Neutrophil (primary cell): ENCODE data around the gene IL15RA.
A peak's percentile ranks its signal among the peaks of the same experiment; 100 is the strongest.

Experiments used
- H3K27ac ChIP-seq: fragments of 200-600 bp; sonication (generic); 2 replicates; pipeline ENCODE4 v1.5.1; 2016; ENCODE audit warnings: mild to moderate bottlenecking, moderate library complexity
- H3K27me3 ChIP-seq: fragments of 200-600 bp; sonication (generic); 2 replicates; pipeline ENCODE4 v1.6.0; 2016; ENCODE audit warnings: mild to moderate bottlenecking
- H3K36me3 ChIP-seq: fragments of 200-600 bp; sonication (generic); 2 replicates; pipeline ENCODE4 v1.5.1; 2017
- H3K4me1 ChIP-seq, 2 experiments: fragments of 200-600 bp in 1 of 2; sonication (generic) in 1 of 2; 1 replicate in 1 of 2; 2 replicates in 1 of 2; pipeline versions ENCODE4 v1.5.1 to v1.6.1; 2013 to 2016; ENCODE audit warnings: low read depth in 1 of 2, low read length in 1 of 2, mild to moderate bottlenecking in 1 of 2, moderate library complexity in 1 of 2; ENCODE audit not compliant: control insufficient read depth in 1 of 2, insufficient read depth in 1 of 2
- H3K4me3 ChIP-seq, 2 experiments: fragments of 200-600 bp in 1 of 2; sonication (generic) in 1 of 2; 1 replicate in 1 of 2; 2 replicates in 1 of 2; pipeline ENCODE4 v1.5.1; 2013 to 2016; ENCODE audit warnings: low read depth in 1 of 2, low read length in 1 of 2, mild to moderate bottlenecking in 1 of 2, moderate library complexity in 1 of 2
- H3K9me3 ChIP-seq: fragments of 200-600 bp; sonication (generic); 2 replicates; pipeline ENCODE4 v1.5.1; 2016
- CTCF ChIP-seq: fragments of 200-600 bp; sonication (generic); IDR thresholded peaks from 2 replicates; pipeline ENCODE4 v1.5.1; 2016; ENCODE audit warnings: antibody characterized with exemption

The IL15RA gene

GRCh38 chr10:5977471-5978229 lies at the start of gene IL15RA:
TSS of gene IL15RA (minus strand) at chr10:5977543. CDS start at chr10:5977492, 51 bp downstream.
- Histone ChIP-seq H3K4me3 (peak within 1 kb of the TSS; percentile 85 to 89), H3K36me3 (no peaks in the 10 kb centered on the region), H3K9me3 (no peaks in the 10 kb centered on the region), H3K27me3 (peaks cover 14% of the 10 kb centered on the region), H3K27ac (peak within 1 kb of the TSS; percentile 76), H3K4me1 (peaks cover 11 to 19% of the 10 kb centered on the region in 2 experiments)
- TF ChIP-seq CTCF = peak; percentile 26

GRCh38 chr10:6025683-6026255 lies 48.4 kb upstream of the IL15RA start:
- no peaks in the 10 kb centered on the region for H3K27me3 ChIP-seq
- no peak for TF ChIP-seq CTCF
- H3K27ac ChIP-seq = no peak overlapping the region
- no peaks in the 10 kb centered on the region for H3K36me3 ChIP-seq
- H3K9me3 ChIP-seq = no peaks in the 10 kb centered on the region
- H3K4me3 ChIP-seq = no peak overlapping the region
- H3K4me1 ChIP-seq = no peaks in the 10 kb centered on the region

GRCh38 chr10:6024334-6024682 lies 47.0 kb upstream of the IL15RA start:
- Histone ChIP-seq H3K27ac (no peak overlapping the region), H3K4me3 (no peak overlapping the region), H3K36me3 (no peaks in the 10 kb centered on the region), H3K27me3 (no peaks in the 10 kb centered on the region), H3K9me3 (no peaks in the 10 kb centered on the region), H3K4me1 (no peaks in the 10 kb centered on the region)
- TF ChIP-seq CTCF = no peak

- Histone ChIP-seq H3K27ac (no peak overlapping the region), H3K36me3 (no peaks in the 10 kb centered on the region)
These were observed 46.5 kb upstream of the IL15RA start for GRCh38 chr10:6023661-6024333.

GRCh38 chr10:6022660-6023059 lies 45.3 kb upstream of the IL15RA start:
- Histone ChIP-seq H3K4me3 (no peak overlapping the region), H3K9me3 (no peaks in the 10 kb centered on the region), H3K27ac (no peak overlapping the region), H3K36me3 (no peaks in the 10 kb centered on the region), H3K27me3 (no peaks in the 10 kb centered on the region), H3K4me1 (no peaks in the 10 kb centered on the region)
- no peak for TF ChIP-seq CTCF

More at GRCh38 chr10:6023661-6024333, 46.5 kb upstream of the IL15RA start:
- no peak overlapping the region for H3K4me3 ChIP-seq
- no peak for TF ChIP-seq CTCF
- H3K27me3 ChIP-seq = no peaks in the 10 kb centered on the region
- no peaks in the 10 kb centered on the region for H3K4me1 ChIP-seq
- no peaks in the 10 kb centered on the region for H3K9me3 ChIP-seq
